Jurkat, Clone E6-1 (cell line): Measurements from ENCODE around the gene TENM4.

Experiments
- DNase-seq: peaks from one replicate; pipeline ENCODE4 v3.0.0-alpha.2; 2011; ENCODE audit warnings: low read depth, low spot score
- H3K4me3 ChIP-seq: 2 replicates; pipeline ENCODE4 v1.5.1; 2011; ENCODE audit warnings: mild to moderate bottlenecking, low read length, control low read depth, moderate library complexity

TENM4 gene

GRCh38 chr11:78957476-78958245, 483.2 kb downstream of the TENM4 start:
- no peak overlapping the region for H3K4me3 ChIP-seq
- DNase-seq = no peak

DNA sequence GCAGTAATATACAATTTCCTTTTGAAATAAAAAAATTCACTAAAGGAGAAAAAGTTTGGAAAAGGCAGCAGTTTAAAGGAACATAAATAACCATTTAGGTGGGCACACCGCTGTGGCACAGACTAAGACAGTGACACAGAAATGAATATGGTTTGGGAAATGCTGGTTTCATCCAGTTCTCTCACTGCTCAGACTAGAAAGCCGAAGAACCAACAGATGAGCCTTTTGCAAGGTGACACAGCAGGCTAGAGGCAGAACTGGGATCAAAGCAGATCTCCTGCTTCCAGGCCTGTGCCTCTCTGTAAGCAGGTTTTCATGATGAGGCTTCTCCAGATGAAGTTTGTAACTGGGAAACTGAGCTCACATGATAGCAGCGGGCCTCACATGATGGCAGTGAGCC, 486.1 kb downstream of the TENM4 start:
- no peak overlapping the region for H3K4me3 ChIP-seq
- DNase-seq = no peak

GRCh38 chr11:78954261-78954660, 486.6 kb downstream of the TENM4 start:
- H3K4me3 ChIP-seq = no peak overlapping the region
- no peak for DNase-seq

DNA sequence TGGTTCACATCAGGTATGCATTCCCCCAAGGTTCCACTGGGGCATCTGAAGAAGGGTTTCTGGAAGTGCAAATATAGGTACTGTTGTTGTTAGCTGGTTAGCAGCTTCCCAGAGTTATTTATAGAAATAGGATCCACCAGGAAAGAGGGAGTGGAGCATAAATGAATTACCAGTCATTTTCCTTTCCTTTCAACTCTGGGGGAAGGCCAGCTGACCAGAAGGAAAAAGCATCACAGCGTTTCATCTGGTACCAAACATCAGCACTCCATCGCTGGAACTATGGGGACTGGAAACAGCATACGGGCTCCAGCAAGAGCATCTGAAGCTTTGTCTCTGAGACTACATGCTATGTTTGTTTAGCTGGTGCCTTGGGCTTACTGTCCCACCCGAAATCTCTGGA, 487.9 kb downstream of the TENM4 start:
- no peak for DNase-seq
- H3K4me3 ChIP-seq = no peak overlapping the region

DNA sequence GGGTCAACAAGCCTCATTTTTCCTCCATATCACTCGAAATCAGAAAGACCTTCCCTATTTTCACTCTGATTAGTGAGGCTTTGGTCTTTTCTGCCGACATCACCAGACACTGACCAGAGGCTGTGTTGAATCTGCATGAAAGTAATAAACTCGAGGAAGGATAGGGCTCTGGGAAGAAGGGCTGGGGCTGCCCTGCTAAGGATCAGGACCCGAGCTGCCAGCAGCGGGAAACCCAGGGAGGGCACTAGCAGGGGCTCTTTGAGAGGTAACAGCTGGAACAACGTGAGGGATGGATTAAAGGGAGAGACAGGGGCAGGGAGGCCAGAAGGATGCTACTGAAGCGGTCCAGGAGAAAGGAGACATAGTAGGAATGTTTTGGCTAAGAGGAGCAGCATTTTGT, 488.7 kb downstream of the TENM4 start:
- H3K4me3 ChIP-seq = no peak overlapping the region
- no peak for DNase-seq

- H3K4me3 ChIP-seq = no peak overlapping the region
- no peak for DNase-seq
These were observed 490.7 kb downstream of the TENM4 start for GRCh38 chr11:78949976-78950690.

GRCh38 chr11:78946945-78947902, 493.6 kb downstream of the TENM4 start:
- no peak for DNase-seq
- H3K4me3 ChIP-seq = no peak overlapping the region

DNA sequence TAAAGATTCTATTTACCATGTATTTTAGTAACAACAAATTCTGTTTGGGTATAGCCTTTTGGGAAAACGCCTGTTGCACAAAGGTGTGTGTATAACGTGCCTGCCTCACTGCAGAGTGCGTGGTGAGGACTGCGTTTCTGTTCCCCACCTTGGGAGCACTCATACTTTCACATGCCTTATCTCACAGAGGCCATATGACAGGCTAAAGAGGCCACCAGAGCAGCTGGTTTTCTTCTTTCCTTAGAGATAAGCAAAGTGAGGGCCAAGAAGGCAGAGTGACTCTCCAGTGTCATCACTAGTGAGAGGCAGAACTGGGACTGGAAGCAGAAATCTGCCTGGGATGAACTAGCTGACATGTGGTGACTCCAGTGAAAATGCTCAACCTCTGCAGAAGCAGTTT, 497.0 kb downstream of the TENM4 start:
- no peak overlapping the region for H3K4me3 ChIP-seq
- no peak for DNase-seq

GRCh38 chr11:78943154-78943553, 497.7 kb downstream of the TENM4 start:
- DNase-seq = no peak

GRCh38 chr11:78941226-78941851, 499.5 kb downstream of the TENM4 start:
- H3K4me3 ChIP-seq = no peak overlapping the region
- no peak for DNase-seq

More at GRCh38 chr11:78943154-78943553, 497.7 kb downstream of the TENM4 start:
- no peak overlapping the region for H3K4me3 ChIP-seq

GRCh38 chr11:78940500-78941225, 500.2 kb downstream of the TENM4 start:
- H3K4me3 ChIP-seq = no peak overlapping the region
- DNase-seq = no peak

DNA sequence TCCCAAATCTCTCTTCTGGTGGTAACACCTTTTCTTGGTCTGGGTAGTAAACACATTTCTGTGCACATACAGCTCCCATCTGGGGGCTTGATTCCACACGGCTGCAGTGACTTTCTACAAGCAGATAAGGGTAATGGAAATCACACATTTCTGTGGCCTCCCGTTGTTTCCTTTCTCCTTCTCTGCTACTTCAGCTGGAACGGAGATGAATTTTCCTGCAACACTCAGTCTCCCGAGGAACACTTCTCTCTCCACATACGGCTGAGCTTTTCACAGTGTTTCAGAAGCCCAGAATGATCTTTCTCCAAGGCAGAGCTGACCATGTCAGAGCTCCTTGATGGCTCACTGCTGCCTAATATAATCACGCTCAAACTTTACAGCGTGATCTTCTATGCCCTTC, 501.9 kb downstream of the TENM4 start:
- no peak overlapping the region for H3K4me3 ChIP-seq
- DNase-seq = no peak

- DNase-seq = no peak
These were observed 502.8 kb downstream of the TENM4 start for GRCh38 chr11:78938036-78938435.

GRCh38 chr11:78935398-78936068, 505.3 kb downstream of the TENM4 start:
- no peak for DNase-seq
- no peak overlapping the region for H3K4me3 ChIP-seq

More at GRCh38 chr11:78938036-78938435, 502.8 kb downstream of the TENM4 start:
- H3K4me3 ChIP-seq = no peak overlapping the region

DNA sequence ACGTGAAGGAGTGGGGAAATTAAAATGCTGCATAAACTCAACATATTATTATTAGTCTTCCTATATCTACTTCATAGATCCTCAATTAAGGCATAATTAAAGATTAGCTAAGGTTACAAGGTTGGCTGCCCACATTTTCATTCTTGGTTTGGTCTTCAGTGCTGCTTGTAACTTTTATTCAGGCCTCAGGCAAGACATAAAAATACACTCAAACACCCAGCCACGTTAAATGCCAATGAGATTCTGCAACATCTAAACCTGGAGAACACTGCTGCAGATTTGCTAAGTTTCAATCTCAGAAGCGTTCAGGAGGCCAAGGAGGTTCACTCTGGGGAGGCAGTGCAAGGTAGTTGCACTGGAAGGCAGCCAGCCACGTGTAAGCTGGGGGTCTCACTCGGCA, 507.5 kb downstream of the TENM4 start:
- H3K4me3 ChIP-seq = no peak overlapping the region
- DNase-seq = no peak

DNA sequence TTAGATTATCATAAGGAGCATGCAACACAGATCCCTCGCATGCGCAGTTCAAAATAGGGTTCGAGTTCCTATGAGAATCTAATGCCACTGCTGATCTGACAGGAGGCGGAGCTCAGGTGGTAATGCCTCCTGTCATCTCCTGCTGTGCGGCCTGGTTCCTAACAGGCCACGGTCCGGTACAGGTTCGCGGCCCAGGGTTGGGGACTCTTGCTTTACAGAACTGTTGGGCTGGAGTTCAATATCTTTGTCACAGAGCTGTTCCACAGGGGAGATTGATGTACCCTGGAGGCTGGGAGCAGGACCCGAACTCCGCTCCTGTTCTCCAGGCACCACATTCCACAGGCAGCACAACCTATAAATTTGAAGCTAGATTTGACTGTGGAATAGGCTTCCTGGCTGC, 508.1 kb downstream of the TENM4 start:
- H3K4me3 ChIP-seq = no peak overlapping the region
- DNase-seq = no peak

GRCh38 chr11:78931891-78932290, 508.9 kb downstream of the TENM4 start:
- no peak for DNase-seq

More at GRCh38 chr11:78931891-78932290, 508.9 kb downstream of the TENM4 start:
- no peak overlapping the region for H3K4me3 ChIP-seq
